ENCODE data around the gene STK10. TPM values are rescaled to one million over a fixed set of nuclear protein-coding genes. Genes with fewer than 3 reads are reported as not detected.
"Not testable (repeated sequence)": the region's sequence is repeated elsewhere in the genome, so short reads cannot be mapped to it uniquely, and the experiment has no call there.

The STK10 gene
- total RNA-seq, 1 donor from 2014 or later, result 66.2 TPM

- Mint-ChIP-seq H3K27me3 (ENCODE audit: unreplicated experiment) (no peaks in the 10 kb centered on the region), H3K4me1 (ENCODE audit: unreplicated experiment) (peaks cover 15% of the 10 kb centered on the region), H3K27ac (ENCODE audit: unreplicated experiment) (no peak overlapping the region), H3K36me3 (ENCODE audit: unreplicated experiment) (peaks cover 44% of the 10 kb centered on the region), H3K4me3 (ENCODE audit: unreplicated experiment) (no peak overlapping the region), H3K9me3 (ENCODE audit: unreplicated experiment) (no peaks in the 10 kb centered on the region)
- no peak for TF ChIP-seq CTCF (IDR thresholded peaks at IDR 0.05)
- DNase-seq (ENCODE audit: extremely low spot score, unreplicated experiment), result no peak
Observed at GRCh38 chr5:172151661-172152210, 36.3 kb downstream of the STK10 start.

GRCh38 chr5:172150514-172151425 is 37.3 kb downstream of the STK10 start:
- no peak for TF ChIP-seq CTCF (IDR thresholded peaks at IDR 0.05)
- Mint-ChIP-seq H3K27ac (ENCODE audit: unreplicated experiment) (no peak overlapping the region), H3K4me3 (ENCODE audit: unreplicated experiment) (no peak overlapping the region), H3K9me3 (ENCODE audit: unreplicated experiment) (no peaks in the 10 kb centered on the region), H3K4me1 (ENCODE audit: unreplicated experiment) (peaks cover 18% of the 10 kb centered on the region), H3K36me3 (ENCODE audit: unreplicated experiment) (peaks cover 39% of the 10 kb centered on the region), H3K27me3 (ENCODE audit: unreplicated experiment) (no peaks in the 10 kb centered on the region)
- no peak for DNase-seq (ENCODE audit: extremely low spot score, unreplicated experiment)

- DNase-seq (ENCODE audit: extremely low spot score, unreplicated experiment); H3K9me3 Mint-ChIP-seq (ENCODE audit: unreplicated experiment); H3K27ac Mint-ChIP-seq (ENCODE audit: unreplicated experiment); H3K4me3 Mint-ChIP-seq (ENCODE audit: unreplicated experiment); H3K27me3 Mint-ChIP-seq (ENCODE audit: unreplicated experiment): not testable (repeated sequence)
- H3K36me3 Mint-ChIP-seq (ENCODE audit: unreplicated experiment), result peaks cover 32% of the 10 kb centered on the region
- H3K4me1 Mint-ChIP-seq (ENCODE audit: unreplicated experiment), result peaks cover 24% of the 10 kb centered on the region
Observed at GRCh38 chr5:172149481-172149880, 38.5 kb downstream of the STK10 start.

GRCh38 chr5:172149073-172149472 is 39.0 kb downstream of the STK10 start:
- Mint-ChIP-seq H3K36me3 (ENCODE audit: unreplicated experiment) (peaks cover 28% of the 10 kb centered on the region), H3K4me1 (ENCODE audit: unreplicated experiment) (peaks cover 28% of the 10 kb centered on the region), H3K27me3 (ENCODE audit: unreplicated experiment) (no peaks in the 10 kb centered on the region), H3K27ac (ENCODE audit: unreplicated experiment) (no peak overlapping the region), H3K4me3 (ENCODE audit: unreplicated experiment) (no peak overlapping the region), H3K9me3 (ENCODE audit: unreplicated experiment) (no peaks in the 10 kb centered on the region)
- no peak for TF ChIP-seq CTCF (IDR thresholded peaks at IDR 0.05)
- no peak for DNase-seq (ENCODE audit: extremely low spot score, unreplicated experiment)

GRCh38 chr5:172148381-172148780 is 39.6 kb downstream of the STK10 start:
- Mint-ChIP-seq H3K27me3 (ENCODE audit: unreplicated experiment) (no peaks in the 10 kb centered on the region), H3K36me3 (ENCODE audit: unreplicated experiment) (peaks cover 24% of the 10 kb centered on the region), H3K4me3 (ENCODE audit: unreplicated experiment) (no peak overlapping the region), H3K4me1 (ENCODE audit: unreplicated experiment) (peaks cover 34% of the 10 kb centered on the region), H3K9me3 (ENCODE audit: unreplicated experiment) (no peaks in the 10 kb centered on the region), H3K27ac (ENCODE audit: unreplicated experiment) (no peak overlapping the region)
- DNase-seq (ENCODE audit: extremely low spot score, unreplicated experiment), result no peak
- TF ChIP-seq CTCF (IDR thresholded peaks at IDR 0.05), result no peak
